HepG2 (cell line): ENCODE results near the gene KAT6B. TPM values are rescaled to one million over a fixed set of nuclear protein-coding genes. Genes with fewer than 3 reads are reported as not detected.

Source experiments
- ATAC-seq: fragments of 200-7000 bp; cut with Tn5 transposase; 3 replicates; pipeline ENCODE4 v1.9.1; 2020; ENCODE audit warnings: mild to moderate bottlenecking, moderate library complexity
- BruUV-seq: library from RNA; stranded (reverse); fragments of 400-500 nt; replicated peaks from 2 replicates; lab custom pipeline; 2021; lab: Mats Ljungman, UMichigan
- CTCF ChIA-PET: fragments of 300-600 bp; formaldehyde crosslinking; extraction: SDS; loops from one replicate; lab custom pipeline; 2021; ENCODE audit warnings: low total read pairs, inconsistent platforms, low intra/inter-chr PET ratio; lab: Yijun Ruan, JAX
- POLR2A ChIA-PET: fragments of 350-600 bp; sonication (Branson Sonifier 250); formaldehyde crosslinking; loops from one replicate; lab custom pipeline; 2020; ENCODE audit warnings: antibody characterized with exemption, inconsistent platforms; lab: Yijun Ruan, JAX
- DNase-seq: peaks from one replicate; pipeline ENCODE4 v3.0.0-alpha.2; 2015; ENCODE audit warnings: low spot score
- FAIRE-seq: peaks from 3 replicates; lab custom pipeline; 2011; peaks lifted over from hg19 to GRCh38; lab: Jason Lieb, UNC
- H2AFZ ChIP-seq: one replicate; pipeline ENCODE4 v1.6.1; 2011; ENCODE audit warnings: low read length, inconsistent platforms
- H3K27ac ChIP-seq: fragments of 300-600 bp; 3 replicates; pipeline ENCODE4 v1.8.0; 2011; ENCODE audit warnings: mixed run types, mild to moderate bottlenecking, mixed read lengths, low read length, inconsistent platforms; ENCODE audit not compliant: insufficient read depth; ENCODE audit errors: extremely low read length
- H3K27me3 ChIP-seq, 2 experiments: fragments of 200-600 bp in 1 of 2; 2 replicates in 1 of 2; 3 replicates in 1 of 2; pipeline versions ENCODE4 v1.6.0 to v1.8.0; 2011; ENCODE audit warnings: low read length in 2 of 2, mild to moderate bottlenecking in 2 of 2, moderate library complexity in 2 of 2, inconsistent platforms in 1 of 2; ENCODE audit not compliant: insufficient read depth in 2 of 2, control insufficient read depth in 1 of 2
- H3K36me3 ChIP-seq, 2 experiments: fragments of 200-600 bp in 1 of 2; replicated peaks in 1 of 2; 2 replicates in 1 of 2; 3 replicates in 1 of 2; pipeline versions ENCODE4 v1.5.1 to v1.8.0; 2011; ENCODE audit warnings: low read length in 2 of 2, inconsistent platforms in 1 of 2; ENCODE audit not compliant: insufficient read depth in 2 of 2, control insufficient read depth in 1 of 2
- H3K4me1 ChIP-seq: 2 replicates; pipeline ENCODE4 v1.5.1; 2012; ENCODE audit warnings: low read length, inconsistent platforms; ENCODE audit not compliant: insufficient read depth
- H3K4me2 ChIP-seq: 2 replicates; pipeline ENCODE4 v1.6.0; 2011; ENCODE audit warnings: low read depth, low read length, inconsistent platforms
- H3K4me3 ChIP-seq, 3 experiments: fragments of 200-600 bp in 1 of 3; sonication (generic), shearing (Covaris generic) in 1 of 3; replicated peaks in 1 of 3; 2 replicates each; pipeline ENCODE4 v1.5.1; 2011 to 2016; ENCODE audit warnings: low read length in 3 of 3, inconsistent platforms in 2 of 3, low read depth in 2 of 3, mild to moderate bottlenecking in 2 of 3, control low read depth in 1 of 3, mixed read lengths in 1 of 3; ENCODE audit not compliant: insufficient read depth in 1 of 3
- H3K79me2 ChIP-seq: one replicate; pipeline ENCODE4 v1.6.1; 2011; ENCODE audit warnings: low read length, inconsistent platforms; ENCODE audit not compliant: insufficient read depth
- H3K9ac ChIP-seq: 2 replicates; pipeline ENCODE4 v1.6.0; 2011; ENCODE audit warnings: mild to moderate bottlenecking, low read depth, low read length, inconsistent platforms; ENCODE audit not compliant: insufficient read depth
- H3K9me3 ChIP-seq: 2 replicates; pipeline ENCODE4 v1.5.1; 2012; ENCODE audit warnings: mild to moderate bottlenecking, low read length
- H4K20me1 ChIP-seq: 2 replicates; pipeline ENCODE4 v1.6.0; 2011; ENCODE audit warnings: inconsistent platforms, mild to moderate bottlenecking, low read length, moderate library complexity; ENCODE audit not compliant: insufficient read depth
- AGO1 ChIP-seq: fragments of 200-400 bp; formaldehyde crosslinking; IDR thresholded peaks from 2 replicates; pipeline ENCODE4 v1.6.1; 2017; ENCODE audit warnings: mild to moderate bottlenecking, low read depth, low read length, moderate library complexity; ENCODE audit not compliant: poor library complexity, severe bottlenecking
- BCL3 ChIP-seq: sonication (generic); formaldehyde crosslinking; IDR thresholded peaks from 2 replicates; pipeline ENCODE4 v1.5.1; 2020; ENCODE audit warnings: mild to moderate bottlenecking, missing genetic modification reagents, moderate library complexity
- SAFB2 ChIP-seq: sonication (generic); formaldehyde crosslinking; IDR thresholded peaks from 2 replicates; pipeline ENCODE4 v1.5.1; 2020; ENCODE audit warnings: missing genetic modification reagents, low read depth, mild to moderate bottlenecking, borderline replicate concordance
- WGBS: methylation state at CpG from one replicate; pipeline ENCODE4 v1.1.6; 2017; ENCODE audit warnings: low lambda C conversion rate; 5-methylcytosine and 5-hydroxymethylcytosine counted together
- in situ Hi-C: cut with HindIII; loops from 2 replicates; pipeline ENCODE4 v1.10.0; 2017; ENCODE audit warnings: low pct_unique_long_range_greater_than_20kb; ENCODE audit not compliant: extremely low pct_ligation_motif_present
- intact Hi-C: fragments of 100-400 bp; cut with micrococcal nuclease; formaldehyde crosslinking; loops from one replicate; pipeline ENCODE4 v1.10.0; 2022; ENCODE audit not compliant: unreplicated experiment
- polyA plus RNA-seq, 8 experiments: library from polyadenylated mRNA; depleted of rRNA in 3 of 8; stranded (reverse) in 7 of 8; unstranded in 1 of 8; fragments of >200 nt; fragmentation: Illumina TruSeq in 4 of 8; extraction: Trizol in 4 of 8; gene quantifications; 2 replicates each; pipeline versions ENCODE4 v1.2.1 to v1.2.3, GENCODE V29; 2011 to 2016; ENCODE audit warnings: low read depth in 4 of 8, missing spikeins in 1 of 8, mixed read lengths in 1 of 8; ENCODE audit not compliant: insufficient read depth in 1 of 8
- total RNA-seq, 5 experiments: library from RNA; depleted of rRNA; stranded (reverse); fragments of >200 nt; fragmentation: Illumina TruSeq; extraction: Trizol; gene quantifications; 2 replicates each; pipeline ENCODE4 v1.2.3, GENCODE V29; 2016; ENCODE audit warnings: low read depth in 1 of 5
- TF ChIP-seq, protein P1 (sequence below), 2 experiments: fragments of 450-650 bp in 1 of 2; sonication (generic) in 1 of 2; formaldehyde crosslinking in 1 of 2; IDR thresholded peaks; 2 replicates each; pipeline versions ENCODE4 v1.6.1 to v1.8.0; 2016 to 2022; ENCODE audit warnings: antibody characterized with exemption in 1 of 2, mild to moderate bottlenecking in 1 of 2, missing genetic modification reagents in 1 of 2

The KAT6B gene
- total and polyA plus RNA-seq, 2 of the 13 experiments (the other 11 are each of a cell fraction or from before 2014, with no cell fraction given) = 3.0 to 9.5 TPM

DNA sequence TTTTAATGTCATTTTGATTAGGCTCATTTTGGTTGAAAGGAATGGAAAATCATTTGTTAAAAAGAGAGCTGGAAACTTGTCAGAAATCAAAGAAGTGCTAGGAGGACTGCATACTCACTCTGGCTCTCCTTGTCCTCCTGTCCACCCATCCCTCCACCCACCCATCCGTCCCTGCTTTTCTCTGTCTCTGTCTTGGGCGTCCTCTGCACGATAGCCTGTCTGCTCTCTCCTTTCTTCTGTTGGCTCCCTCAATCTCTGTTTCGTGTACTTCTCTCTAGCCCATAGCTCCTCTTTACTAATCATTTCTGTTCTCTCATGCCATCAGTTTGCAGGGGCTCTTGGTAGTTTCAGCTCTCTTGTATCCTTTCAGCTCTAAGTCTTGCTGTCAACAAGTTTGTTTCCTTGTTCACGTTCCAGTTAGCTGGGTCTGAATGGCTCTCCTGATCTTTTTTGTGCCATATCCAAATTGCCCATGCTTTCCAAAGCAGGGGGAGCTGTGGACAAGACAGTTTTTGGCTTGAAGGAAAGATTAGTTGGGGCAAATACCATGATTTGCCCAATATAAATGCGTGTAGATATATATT, 75.6 kb downstream of the KAT6B start:
- FAIRE-seq = no peak
- BruUV-seq = no TSS peak
- no peak for ATAC-seq

More for the DNA sequence above, 75.6 kb downstream of the KAT6B start:
- H3K27ac ChIP-seq = no peak overlapping the region
- no peak for DNase-seq
- H4K20me1 ChIP-seq = no peaks in the 10 kb centered on the region
- H3K9ac ChIP-seq = no peak overlapping the region
- WGBS = 96% methylated on average over 6 of the region's 6 CpGs
- H3K27me3 ChIP-seq = no peaks in the 10 kb centered on the region
- no peak overlapping the region for H3K4me3 ChIP-seq
- intact Hi-C loops = no loop called here
- H2AFZ ChIP-seq = no peak overlapping the region
- no peaks in the 10 kb centered on the region for H3K36me3 ChIP-seq
- TF ChIP-seq, protein P1, sequence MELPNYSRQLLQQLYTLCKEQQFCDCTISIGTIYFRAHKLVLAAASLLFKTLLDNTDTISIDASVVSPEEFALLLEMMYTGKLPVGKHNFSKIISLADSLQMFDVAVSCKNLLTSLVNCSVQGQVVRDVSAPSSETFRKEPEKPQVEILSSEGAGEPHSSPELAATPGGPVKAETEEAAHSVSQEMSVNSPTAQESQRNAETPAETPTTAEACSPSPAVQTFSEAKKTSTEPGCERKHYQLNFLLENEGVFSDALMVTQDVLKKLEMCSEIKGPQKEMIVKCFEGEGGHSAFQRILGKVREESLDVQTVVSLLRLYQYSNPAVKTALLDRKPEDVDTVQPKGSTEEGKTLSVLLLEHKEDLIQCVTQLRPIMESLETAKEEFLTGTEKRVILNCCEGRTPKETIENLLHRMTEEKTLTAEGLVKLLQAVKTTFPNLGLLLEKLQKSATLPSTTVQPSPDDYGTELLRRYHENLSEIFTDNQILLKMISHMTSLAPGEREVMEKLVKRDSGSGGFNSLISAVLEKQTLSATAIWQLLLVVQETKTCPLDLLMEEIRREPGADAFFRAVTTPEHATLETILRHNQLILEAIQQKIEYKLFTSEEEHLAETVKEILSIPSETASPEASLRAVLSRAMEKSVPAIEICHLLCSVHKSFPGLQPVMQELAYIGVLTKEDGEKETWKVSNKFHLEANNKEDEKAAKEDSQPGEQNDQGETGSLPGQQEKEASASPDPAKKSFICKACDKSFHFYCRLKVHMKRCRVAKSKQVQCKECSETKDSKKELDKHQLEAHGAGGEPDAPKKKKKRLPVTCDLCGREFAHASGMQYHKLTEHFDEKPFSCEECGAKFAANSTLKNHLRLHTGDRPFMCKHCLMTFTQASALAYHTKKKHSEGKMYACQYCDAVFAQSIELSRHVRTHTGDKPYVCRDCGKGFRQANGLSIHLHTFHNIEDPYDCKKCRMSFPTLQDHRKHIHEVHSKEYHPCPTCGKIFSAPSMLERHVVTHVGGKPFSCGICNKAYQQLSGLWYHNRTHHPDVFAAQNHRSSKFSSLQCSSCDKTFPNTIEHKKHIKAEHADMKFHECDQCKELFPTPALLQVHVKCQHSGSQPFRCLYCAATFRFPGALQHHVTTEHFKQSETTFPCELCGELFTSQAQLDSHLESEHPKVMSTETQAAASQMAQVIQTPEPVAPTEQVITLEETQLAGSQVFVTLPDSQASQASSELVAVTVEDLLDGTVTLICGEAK (IDR thresholded peaks at IDR 0.05) = no peak
- TF ChIP-seq, protein P1 (CRISPR knock-in tag; IDR thresholded peaks at IDR 0.05) = no peak
- TF ChIP-seq AGO1 (no peak), BCL3 (CRISPR knock-in tag) (no peak), SAFB2 (no peak)
- no peak overlapping the region for H3K4me2 ChIP-seq
- H3K79me2 ChIP-seq = peaks cover 6% of the 10 kb centered on the region
- peaks cover 15% of the 10 kb centered on the region for H3K4me1 ChIP-seq
- no peaks in the 10 kb centered on the region for H3K9me3 ChIP-seq
- CTCF ChIA-PET = no interaction called here
- in situ Hi-C loops = no loop called here
- POLR2A ChIA-PET = no interaction called here
